AG04450 (cell line): ENCODE measurements around the gene SMYD4. TPM values are rescaled to one million over a fixed set of nuclear protein-coding genes. Genes with fewer than 3 reads are reported as not detected.

Experiments used
- CTCF ChIA-PET: fragments of 300-600, 350-600 bp; formaldehyde crosslinking; extraction: SDS; loops from one replicate; lab custom pipeline; 2022; ENCODE audit warnings: antibody characterized with exemption, inconsistent platforms; lab: Charles Lee
- POLR2A ChIA-PET: fragments of 350-600 bp; formaldehyde crosslinking; extraction: SDS; loops from one replicate; lab custom pipeline; 2021; ENCODE audit warnings: antibody characterized with exemption, inconsistent platforms; lab: Yijun Ruan, JAX
- DNase-seq: peaks from one replicate; pipeline ENCODE4 v3.0.0-alpha.2; 2011; ENCODE audit warnings: low read depth, low spot score
- H3K27ac ChIP-seq: one replicate; pipeline ENCODE4 v1.5.1; 2012; ENCODE audit warnings: low read depth, low read length, control low read depth
- H3K27me3 ChIP-seq: one replicate; pipeline ENCODE4 v1.6.0; 2012; ENCODE audit warnings: low read length; ENCODE audit not compliant: control insufficient read depth, insufficient read depth
- H3K4me3 ChIP-seq: 2 replicates; pipeline ENCODE4 v1.5.1; 2011; ENCODE audit warnings: mild to moderate bottlenecking, low read depth, low read length, control low read depth
- H3K9me3 ChIP-seq: 2 replicates; pipeline ENCODE4 v1.5.1; 2012; ENCODE audit warnings: low read length; ENCODE audit not compliant: control insufficient read depth, insufficient read depth
- polyA plus RNA-seq: library from polyadenylated mRNA; depleted of rRNA; stranded (reverse); fragments of >200 nt; gene quantifications from 2 replicates; pipeline ENCODE4 v1.2.3, GENCODE V29; 2011
- TF ChIP-seq, protein P1 (sequence below): IDR thresholded peaks from 2 replicates; pipeline ENCODE4 v1.5.1; 2011; ENCODE audit warnings: low read depth, low read length, control low read depth, inconsistent platforms

The SMYD4 gene
- polyA plus RNA-seq, 1 experiment = 5.7 TPM

DNA sequence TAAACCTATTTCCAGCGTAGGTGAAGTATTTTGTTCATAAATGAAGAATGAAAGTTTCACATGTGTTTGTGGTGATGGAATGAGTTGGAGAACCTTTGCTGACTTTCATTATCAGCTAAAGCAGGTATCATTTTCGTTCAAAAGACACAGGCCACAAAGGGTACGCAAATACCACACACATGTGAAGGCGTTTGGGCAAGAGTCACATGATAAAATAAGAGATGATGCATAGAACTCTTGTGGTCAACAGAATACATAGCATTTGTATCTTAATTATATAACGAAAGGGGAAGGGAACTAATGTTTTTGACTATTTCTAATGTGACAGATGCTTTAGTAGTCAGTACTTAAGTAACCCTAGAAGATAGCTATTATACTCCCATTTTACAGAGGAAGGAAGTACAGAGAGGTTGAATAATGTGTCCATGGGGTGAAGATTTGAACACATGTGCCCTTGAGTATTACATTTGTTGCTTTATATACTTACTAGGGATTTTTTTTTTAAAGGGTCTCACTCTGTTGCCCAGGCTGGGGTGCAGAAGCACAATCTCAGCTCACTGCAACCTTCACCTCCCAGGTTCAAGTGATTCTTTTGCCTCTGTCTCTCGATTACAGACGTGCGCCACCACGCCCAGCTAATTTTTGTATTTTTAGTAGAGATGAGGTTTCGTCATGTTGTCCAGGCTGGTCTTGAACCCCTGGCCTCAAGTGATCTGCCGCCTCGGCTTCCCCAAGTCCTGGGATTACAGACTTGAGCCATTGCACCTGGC is 4.9 kb upstream of the SMYD4 start:
- CTCF ChIA-PET = interaction anchor here (0.7 to 0.9 kb wide), 2 partner anchors 61 to 205 kb away, joined by 3 read pairs; no protein-coding TSS in a partner anchor

DNA sequence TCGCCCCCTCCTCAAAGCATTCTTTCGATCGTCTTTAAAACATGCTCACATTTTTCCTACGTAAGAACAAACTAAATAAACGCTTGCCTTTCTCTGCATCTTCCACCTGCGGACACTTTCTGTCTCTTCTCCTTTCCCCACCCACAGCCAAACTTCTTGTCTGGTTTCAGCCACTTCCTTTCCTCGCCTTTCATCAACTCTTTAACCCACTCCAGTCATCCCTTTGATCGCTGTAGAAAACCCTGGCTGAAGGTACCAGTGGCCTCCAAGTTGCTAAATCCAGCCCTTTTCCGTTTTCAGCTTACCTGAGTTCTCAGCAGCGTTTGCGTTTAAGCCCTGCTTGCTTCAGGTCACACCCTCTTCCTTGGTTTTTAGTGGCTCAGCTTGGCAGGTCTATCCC is 586 bp upstream of the SMYD4 start:
- peak overlapping the region; percentile 63 for H3K4me3 ChIP-seq
- H3K9me3 ChIP-seq = no peaks in the 10 kb centered on the region
- no peaks in the 10 kb centered on the region for H3K27me3 ChIP-seq
- no peak overlapping the region for H3K27ac ChIP-seq
- CTCF ChIA-PET = interaction anchor here (0.7 kb wide), 1 partner anchor 36 kb away, joined by 11 read pairs; no protein-coding TSS in a partner anchor
- DNase-seq = no peak
- POLR2A ChIA-PET = interaction anchor here (1.2 to 1.8 kb wide), 2 partner anchors 112 to 114 kb away, joined by 4 to 6 read pairs; no protein-coding TSS in a partner anchor
- TF ChIP-seq, protein P1, sequence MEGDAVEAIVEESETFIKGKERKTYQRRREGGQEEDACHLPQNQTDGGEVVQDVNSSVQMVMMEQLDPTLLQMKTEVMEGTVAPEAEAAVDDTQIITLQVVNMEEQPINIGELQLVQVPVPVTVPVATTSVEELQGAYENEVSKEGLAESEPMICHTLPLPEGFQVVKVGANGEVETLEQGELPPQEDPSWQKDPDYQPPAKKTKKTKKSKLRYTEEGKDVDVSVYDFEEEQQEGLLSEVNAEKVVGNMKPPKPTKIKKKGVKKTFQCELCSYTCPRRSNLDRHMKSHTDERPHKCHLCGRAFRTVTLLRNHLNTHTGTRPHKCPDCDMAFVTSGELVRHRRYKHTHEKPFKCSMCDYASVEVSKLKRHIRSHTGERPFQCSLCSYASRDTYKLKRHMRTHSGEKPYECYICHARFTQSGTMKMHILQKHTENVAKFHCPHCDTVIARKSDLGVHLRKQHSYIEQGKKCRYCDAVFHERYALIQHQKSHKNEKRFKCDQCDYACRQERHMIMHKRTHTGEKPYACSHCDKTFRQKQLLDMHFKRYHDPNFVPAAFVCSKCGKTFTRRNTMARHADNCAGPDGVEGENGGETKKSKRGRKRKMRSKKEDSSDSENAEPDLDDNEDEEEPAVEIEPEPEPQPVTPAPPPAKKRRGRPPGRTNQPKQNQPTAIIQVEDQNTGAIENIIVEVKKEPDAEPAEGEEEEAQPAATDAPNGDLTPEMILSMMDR = no peak

More for the DNA sequence above, 4.9 kb upstream of the SMYD4 start:
- no peak overlapping the region for H3K27ac ChIP-seq
- no peaks in the 10 kb centered on the region for H3K9me3 ChIP-seq
- POLR2A ChIA-PET = no interaction called here
- no peak for DNase-seq
- no peaks in the 10 kb centered on the region for H3K27me3 ChIP-seq
- TF ChIP-seq, protein P1 = no peak
- H3K4me3 ChIP-seq = no peak overlapping the region

- CTCF ChIA-PET = no interaction called here
- H3K4me3 ChIP-seq = peak overlapping the region; percentile 63
- TF ChIP-seq, protein P1 = no peak
- no peaks in the 10 kb centered on the region for H3K9me3 ChIP-seq
- no peaks in the 10 kb centered on the region for H3K27me3 ChIP-seq
- POLR2A ChIA-PET = interaction anchor here (0.5 to 1.8 kb wide), 3 partner anchors 111 to 507 kb away, joined by 3 to 6 read pairs (median 4); partner anchors contain the start of gene TSR1
- no peak overlapping the region for H3K27ac ChIP-seq
- DNase-seq = no peak
Measured at GRCh38 chr17:1829216-1829591, 498 bp downstream of the SMYD4 start.

GRCh38 chr17:1820528-1821252 is 9.0 kb downstream of the SMYD4 start:
- TF ChIP-seq, protein P1 = no peak
- ChIA-PET POLR2A (no interaction called here), CTCF (interaction anchor here (1.6 kb wide), 1 partner anchor 247 kb away, joined by 4 read pairs; no protein-coding TSS in a partner anchor)

More at GRCh38 chr17:1820528-1821252, 9.0 kb downstream of the SMYD4 start:
- Histone ChIP-seq H3K4me3 (no peak overlapping the region), H3K27me3 (no peaks in the 10 kb centered on the region), H3K9me3 (no peaks in the 10 kb centered on the region), H3K27ac (no peak overlapping the region)
- no peak for DNase-seq
